Measurements from ENCODE around the gene ABHD17C. TPM values are rescaled to one million over a fixed set of nuclear protein-coding genes. Genes with fewer than 3 reads are reported as not detected.

ABHD17C gene
- total RNA-seq, 1 donor from 2014 or later = 41.4 TPM

- peaks cover 35% of the 10 kb centered on the region for H3K4me1 ChIP-seq
Observed at GRCh38 chr15:80777137-80777536, 82.0 kb downstream of the ABHD17C start.

GRCh38 chr15:80777826-80778620, 82.9 kb downstream of the ABHD17C start:
- Histone ChIP-seq H3K9me3 (no peaks in the 10 kb centered on the region), H3K36me3 (no peaks in the 10 kb centered on the region), H3K27me3 (peaks cover 30% of the 10 kb centered on the region), H3K4me1 (peaks cover 35% of the 10 kb centered on the region), H3K4me3 (no peak overlapping the region), H3K27ac (peak overlapping the region; percentile 6)
- intact Hi-C loops (cut with DNase I) = loop anchor here (5.0 kb wide), 2 partner anchors 211 to 321 kb away; no protein-coding TSS in a partner anchor
- TF ChIP-seq, protein P1, sequence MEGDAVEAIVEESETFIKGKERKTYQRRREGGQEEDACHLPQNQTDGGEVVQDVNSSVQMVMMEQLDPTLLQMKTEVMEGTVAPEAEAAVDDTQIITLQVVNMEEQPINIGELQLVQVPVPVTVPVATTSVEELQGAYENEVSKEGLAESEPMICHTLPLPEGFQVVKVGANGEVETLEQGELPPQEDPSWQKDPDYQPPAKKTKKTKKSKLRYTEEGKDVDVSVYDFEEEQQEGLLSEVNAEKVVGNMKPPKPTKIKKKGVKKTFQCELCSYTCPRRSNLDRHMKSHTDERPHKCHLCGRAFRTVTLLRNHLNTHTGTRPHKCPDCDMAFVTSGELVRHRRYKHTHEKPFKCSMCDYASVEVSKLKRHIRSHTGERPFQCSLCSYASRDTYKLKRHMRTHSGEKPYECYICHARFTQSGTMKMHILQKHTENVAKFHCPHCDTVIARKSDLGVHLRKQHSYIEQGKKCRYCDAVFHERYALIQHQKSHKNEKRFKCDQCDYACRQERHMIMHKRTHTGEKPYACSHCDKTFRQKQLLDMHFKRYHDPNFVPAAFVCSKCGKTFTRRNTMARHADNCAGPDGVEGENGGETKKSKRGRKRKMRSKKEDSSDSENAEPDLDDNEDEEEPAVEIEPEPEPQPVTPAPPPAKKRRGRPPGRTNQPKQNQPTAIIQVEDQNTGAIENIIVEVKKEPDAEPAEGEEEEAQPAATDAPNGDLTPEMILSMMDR (IDR thresholded peaks at IDR 0.05) = no peak
- DNase-seq (no peak), ATAC-seq (no peak)

More at GRCh38 chr15:80777137-80777536, 82.0 kb downstream of the ABHD17C start:
- ATAC-seq (peak; percentile 8), DNase-seq (no peak)
- no peak overlapping the region for H3K4me3 ChIP-seq
- H3K27me3 ChIP-seq = peaks cover 30% of the 10 kb centered on the region
- H3K27ac ChIP-seq = peak overlapping the region; percentile 49
- TF ChIP-seq, protein P1 (IDR thresholded peaks at IDR 0.05) = no peak
- intact Hi-C loops (cut with DNase I) = loop anchor here (5.0 kb wide), 2 partner anchors 210 to 320 kb away; no protein-coding TSS in a partner anchor
- no peaks in the 10 kb centered on the region for H3K9me3 ChIP-seq
- H3K36me3 ChIP-seq = no peaks in the 10 kb centered on the region

- Histone ChIP-seq H3K27ac (no peak overlapping the region), H3K36me3 (no peaks in the 10 kb centered on the region), H3K9me3 (no peaks in the 10 kb centered on the region), H3K4me1 (peaks cover 35% of the 10 kb centered on the region), H3K27me3 (peaks cover 30% of the 10 kb centered on the region), H3K4me3 (peak overlapping the region; percentile 51)
- DNase-seq (no peak), ATAC-seq (no peak)
- intact Hi-C loops (cut with DNase I) = loop anchor here (5.0 kb wide), 2 partner anchors 211 to 321 kb away; no protein-coding TSS in a partner anchor
- TF ChIP-seq, protein P1 (IDR thresholded peaks at IDR 0.05) = no peak
Observed at GRCh38 chr15:80778621-80778963, 83.5 kb downstream of the ABHD17C start.

- H3K27ac ChIP-seq = no peak within 1 kb of the TSS
- H3K4me1 ChIP-seq = peaks cover 35% of the 10 kb centered on the region
- no peaks in the 10 kb centered on the region for H3K9me3 ChIP-seq
- H3K4me3 ChIP-seq = peak within 1 kb of the TSS; percentile 51
- DNase-seq = peak; percentile 89
- intact Hi-C loops (cut with DNase I) = loop anchor here (5.0 kb wide), 2 partner anchors 212 to 322 kb away; no protein-coding TSS in a partner anchor
- ATAC-seq = peak; percentile 90
- H3K36me3 ChIP-seq = no peaks in the 10 kb centered on the region
- TF ChIP-seq, protein P1 (IDR thresholded peaks at IDR 0.05) = peak; percentile 75
- H3K27me3 ChIP-seq = peaks cover 33% of the 10 kb centered on the region
Observed at GRCh38 chr15:80778964-80779657, 84.0 kb downstream of the ABHD17C start, which contains the start of gene CEMIP. CEMIP (plus strand) TSS chr15:80779370; CDS start chr15:80873880, 94,510 bp downstream.

DNA sequence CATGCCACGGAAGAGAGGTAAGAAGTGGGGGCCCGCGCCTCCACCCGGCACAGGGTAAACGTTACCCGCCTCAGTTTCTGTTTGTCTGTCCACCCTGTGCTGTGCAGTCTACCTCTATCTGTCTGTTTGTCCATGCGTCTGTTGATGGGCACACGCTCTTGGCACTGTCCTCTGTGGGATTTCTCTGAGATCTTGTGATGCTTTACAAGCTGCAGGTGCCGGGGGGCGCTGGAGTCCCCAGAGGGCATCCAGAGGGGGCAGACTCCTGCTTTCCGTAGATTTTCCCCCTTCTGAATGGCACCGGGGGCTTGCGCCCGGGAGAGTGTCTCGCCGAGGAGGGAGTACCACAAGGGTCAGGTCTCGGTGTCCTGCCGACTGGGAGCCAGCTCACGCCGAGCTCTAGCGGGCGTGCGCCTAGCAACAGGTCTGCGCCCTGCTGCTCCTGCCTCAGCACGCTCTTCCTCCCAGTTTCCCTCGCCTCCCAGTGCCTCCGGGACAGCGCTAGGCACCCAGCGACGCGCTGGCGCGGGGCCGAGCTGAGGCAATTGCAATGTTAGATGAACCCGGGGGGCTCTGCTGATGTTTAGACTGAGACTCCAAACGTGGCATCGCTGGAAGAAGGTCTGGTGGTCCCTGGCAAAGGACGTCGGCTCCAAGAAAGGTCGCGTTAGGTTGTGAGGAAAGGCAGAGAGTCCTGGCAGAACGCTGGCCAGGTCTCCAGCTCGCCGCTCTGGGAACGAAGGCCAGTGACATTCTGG, 84.7 kb downstream of the ABHD17C start:
- DNase-seq (peak; percentile 67), ATAC-seq (peak; percentile 14)
- peaks cover 35% of the 10 kb centered on the region for H3K4me1 ChIP-seq
- peak overlapping the region; percentile 51 for H3K4me3 ChIP-seq
- no peaks in the 10 kb centered on the region for H3K9me3 ChIP-seq
- intact Hi-C loops (cut with DNase I) = loop anchor here (5.0 kb wide), 2 partner anchors 213 to 323 kb away; no protein-coding TSS in a partner anchor
- TF ChIP-seq, protein P1 (IDR thresholded peaks at IDR 0.05) = no peak
- H3K27me3 ChIP-seq = peaks cover 34% of the 10 kb centered on the region
- H3K36me3 ChIP-seq = no peaks in the 10 kb centered on the region
- no peak overlapping the region for H3K27ac ChIP-seq
